GM21360 (cell line): ENCODE data around the gene LAMA4.

Source experiments
- ATAC-seq: cut with Tn5 transposase; IDR thresholded peaks from one replicate; pipeline ENCODE4 v1.9.1; 2021; ENCODE audit warnings: mild to moderate bottlenecking, moderate library complexity; ENCODE audit not compliant: unreplicated experiment

LAMA4 gene

GRCh38 chr6:112274774-112275173, 20.4 kb upstream of the LAMA4 start:
- ATAC-seq, result no peak

GRCh38 chr6:112272799-112273198, 18.4 kb upstream of the LAMA4 start:
- ATAC-seq, result no peak

GRCh38 chr6:112270756-112271155, 16.4 kb upstream of the LAMA4 start:
- ATAC-seq, result no peak

GRCh38 chr6:112269979-112270566, 15.7 kb upstream of the LAMA4 start:
- ATAC-seq, result no peak

GRCh38 chr6:112269114-112269513, 14.7 kb upstream of the LAMA4 start:
- no peak for ATAC-seq

- ATAC-seq, result no peak
These were observed 14.3 kb upstream of the LAMA4 start for GRCh38 chr6:112268654-112269053.

GRCh38 chr6:112268019-112268418, 13.7 kb upstream of the LAMA4 start:
- no peak for ATAC-seq

GRCh38 chr6:112266331-112266730, 12.0 kb upstream of the LAMA4 start:
- no peak for ATAC-seq

- no peak for ATAC-seq
These were observed 4.9 kb upstream of the LAMA4 start for GRCh38 chr6:112259337-112259675.

GRCh38 chr6:112258642-112259336, 4.4 kb upstream of the LAMA4 start:
- ATAC-seq, result no peak

- ATAC-seq, result no peak
These were observed 3.0 kb upstream of the LAMA4 start for GRCh38 chr6:112257178-112257855.

GRCh38 chr6:112254921-112255320, 554 bp upstream of the LAMA4 start:
- ATAC-seq, result no peak

GRCh38 chr6:112253498-112253840, 898 bp downstream of the LAMA4 start:
- ATAC-seq, result no peak

GRCh38 chr6:112252571-112253497, 1.5 kb downstream of the LAMA4 start:
- no peak for ATAC-seq

GRCh38 chr6:112251171-112251875, 3.0 kb downstream of the LAMA4 start:
- no peak for ATAC-seq

- ATAC-seq, result no peak
These were observed 4.9 kb downstream of the LAMA4 start for GRCh38 chr6:112249489-112249888.

- no peak for ATAC-seq
These were observed 7.1 kb downstream of the LAMA4 start for GRCh38 chr6:112247275-112247674.

GRCh38 chr6:112245511-112246203, 8.7 kb downstream of the LAMA4 start:
- ATAC-seq, result no peak

- ATAC-seq, result no peak
These were observed 10.2 kb downstream of the LAMA4 start for GRCh38 chr6:112243861-112244827.
